SH-SY5Y (cell line): ENCODE results near the gene DNM3.

Experiments
- GATA2 ChIP-seq: IDR thresholded peaks from 2 replicates; pipeline ENCODE4 v1.6.1; 2011; ENCODE audit warnings: mild to moderate bottlenecking, low read depth, low read length
- GATA3 ChIP-seq: IDR thresholded peaks from 2 replicates; pipeline ENCODE4 v1.6.1; 2011; ENCODE audit warnings: low read depth, mild to moderate bottlenecking, low read length, moderate library complexity

Gene DNM3

DNA sequence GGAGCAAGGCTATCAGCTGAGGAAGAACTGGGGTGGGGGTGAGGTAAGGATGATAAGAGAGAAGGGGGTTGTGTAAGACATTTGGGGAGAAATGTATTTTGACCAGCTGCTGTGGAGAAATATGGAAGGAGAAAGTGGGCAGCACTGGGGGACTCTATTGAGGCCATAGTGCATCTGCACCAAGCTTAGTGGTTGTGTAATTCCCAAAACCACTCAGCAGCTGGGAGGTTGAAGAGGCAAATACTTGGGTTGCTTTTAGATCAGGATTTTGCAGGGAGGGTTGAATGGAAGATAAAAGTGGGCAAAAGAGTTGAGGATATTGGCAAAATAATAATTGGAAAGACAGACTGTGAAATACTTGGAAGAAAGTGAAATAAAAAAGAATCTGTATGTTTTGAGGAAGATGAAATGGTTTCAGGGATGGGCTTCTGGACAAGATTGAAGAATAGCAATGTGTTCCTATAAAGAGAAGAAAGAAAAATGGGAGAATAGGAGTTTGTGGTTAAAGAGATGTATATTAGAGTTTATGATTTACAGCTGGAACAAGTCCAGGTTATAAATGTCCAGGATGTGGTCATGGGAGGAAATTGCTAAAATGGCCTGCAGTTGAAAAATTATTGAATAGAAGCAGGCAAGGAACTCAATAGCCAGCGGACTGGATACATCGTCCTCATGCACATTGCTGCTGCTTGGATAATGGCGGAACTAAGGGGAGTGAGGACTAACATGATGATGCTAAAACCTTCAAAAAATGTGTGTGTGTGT lies 162.7 kb downstream of the DNM3 start:
- TF ChIP-seq GATA2 (no peak), GATA3 (no peak)

DNA sequence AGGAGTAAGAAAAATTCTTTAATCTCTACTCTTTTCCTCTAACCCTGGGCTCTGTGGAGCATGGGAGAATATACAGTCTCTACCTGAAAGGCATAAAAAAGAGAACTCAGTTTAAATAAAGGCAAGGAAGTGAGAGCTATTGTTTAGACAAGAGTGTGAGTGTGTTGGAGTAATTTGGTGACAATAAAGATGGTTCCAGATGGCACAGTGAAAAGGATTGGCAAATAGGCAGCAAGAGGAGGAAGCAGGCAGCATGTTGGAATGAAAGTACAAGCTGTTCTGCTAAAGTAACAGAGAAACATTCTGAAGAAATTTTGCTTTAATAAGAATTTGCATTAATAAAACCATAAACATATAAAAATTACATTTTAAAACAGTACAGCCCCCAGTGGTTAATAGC lies 163.4 kb downstream of the DNM3 start:
- TF ChIP-seq GATA2 (no peak), GATA3 (no peak)

DNA sequence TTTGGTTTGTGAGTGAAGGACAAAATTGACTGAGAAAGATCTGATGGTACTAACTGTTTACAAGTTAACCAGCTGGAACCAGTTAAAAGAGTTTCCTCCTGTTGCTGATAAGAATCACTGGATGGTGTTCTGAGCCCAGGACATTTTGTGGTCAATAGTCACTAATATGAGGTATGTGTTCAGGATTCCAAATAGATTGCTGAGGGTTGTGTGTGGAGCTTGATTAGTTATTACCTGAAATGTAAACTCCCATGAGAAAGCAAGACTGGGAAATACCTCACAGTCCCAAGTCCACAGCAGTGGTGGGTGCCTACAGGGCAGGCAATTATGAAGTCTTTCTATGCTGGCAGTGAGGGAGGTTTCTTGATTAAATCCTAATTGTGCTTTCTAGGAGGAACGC lies 164.6 kb downstream of the DNM3 start:
- TF ChIP-seq GATA2 = no peak; the same call in 1 of the 2 replicates
- 0 out of 2 replicates have a peak, but pooled peaks have one; percentile 20 for TF ChIP-seq GATA3

DNA sequence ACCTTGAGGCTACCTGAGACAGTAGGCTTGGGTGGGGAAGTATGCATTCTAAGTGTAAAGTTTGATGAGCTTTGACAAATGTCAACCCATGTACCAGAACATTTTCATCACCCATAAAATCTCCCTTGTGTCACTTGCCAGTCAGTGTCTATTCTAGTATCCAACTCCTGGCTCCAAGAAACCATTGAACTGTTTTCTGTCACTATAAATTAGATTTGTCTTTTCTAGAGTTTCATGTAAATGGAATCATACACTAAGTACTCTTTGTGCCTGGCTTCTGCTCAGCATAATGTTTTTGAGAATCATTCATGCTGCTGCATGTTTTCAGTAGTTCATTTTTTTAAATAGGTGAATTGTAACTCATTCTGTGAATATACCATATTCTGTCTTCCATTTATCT lies 165.4 kb downstream of the DNM3 start:
- no peak for TF ChIP-seq GATA2
- TF ChIP-seq GATA3 = no peak

DNA sequence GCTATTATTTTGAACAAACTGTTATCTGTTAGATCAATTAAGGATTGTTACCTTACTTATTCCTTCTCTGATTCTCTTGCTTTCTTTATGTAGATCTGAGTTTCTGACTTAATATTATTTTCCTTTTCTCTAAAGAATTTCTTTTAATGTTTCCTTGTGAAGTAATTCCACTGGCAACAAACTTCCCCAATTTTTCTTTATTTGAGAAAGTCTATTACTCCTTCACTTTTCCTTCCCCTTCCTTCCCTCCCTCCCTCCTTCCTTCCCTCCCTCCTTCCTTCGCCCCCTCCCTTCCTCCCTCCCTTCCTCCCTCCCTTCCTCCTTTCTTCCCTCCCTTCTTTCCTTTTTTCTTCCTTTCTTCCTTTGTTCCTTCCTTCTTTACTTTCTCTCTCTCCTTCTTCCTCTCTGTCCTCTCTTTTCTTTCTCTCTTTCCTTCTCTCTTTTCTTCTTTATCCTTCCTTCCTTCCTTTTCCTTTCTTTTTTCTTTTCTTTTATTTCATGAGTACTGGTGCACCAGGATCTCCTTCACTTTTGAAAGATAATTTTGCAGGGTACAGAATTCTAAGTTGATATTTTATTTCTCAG lies 177.5 kb downstream of the DNM3 start:
- no peak for TF ChIP-seq GATA3
- no peak for TF ChIP-seq GATA2

DNA sequence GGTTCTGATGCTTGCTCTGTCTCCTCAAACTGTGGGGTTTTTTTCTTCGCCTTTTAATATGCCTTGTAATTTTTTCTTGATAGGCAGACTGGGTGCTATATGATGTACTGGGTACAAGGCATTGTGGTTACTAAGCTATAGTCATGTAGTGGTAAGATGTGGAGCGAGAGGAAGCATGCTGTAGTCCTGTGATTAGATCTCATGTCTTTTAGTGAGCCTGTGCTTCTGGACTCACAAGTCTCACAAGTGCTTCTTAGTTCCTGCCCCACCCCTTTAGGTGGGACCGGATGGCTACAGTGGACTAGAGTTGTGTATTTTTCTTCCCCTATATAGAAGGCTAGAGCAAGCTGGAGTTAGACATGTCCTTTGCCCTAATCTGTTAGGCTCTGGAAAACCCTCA lies 178.7 kb downstream of the DNM3 start:
- TF ChIP-seq GATA3 (no peak), GATA2 (no peak)

DNA sequence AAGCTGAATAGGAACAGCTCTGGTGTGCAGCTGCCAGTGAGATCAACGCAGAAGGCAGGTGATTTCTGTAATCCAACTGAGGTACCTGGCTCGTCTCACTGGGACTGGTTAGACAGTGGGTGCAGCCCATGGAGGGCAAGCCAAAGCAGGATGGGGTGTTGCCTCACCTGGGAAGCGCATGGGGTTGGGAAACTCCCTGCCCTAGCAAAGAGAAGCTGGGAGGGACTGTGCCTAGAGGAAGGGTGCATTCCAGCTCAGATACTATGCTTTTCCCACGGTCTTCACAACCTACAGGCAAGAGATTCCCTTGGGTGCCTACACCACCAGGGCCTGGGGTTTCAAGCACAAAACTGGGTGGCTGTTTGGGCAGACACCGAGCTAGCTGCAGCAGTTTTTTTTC lies 183.2 kb downstream of the DNM3 start:
- no peak for TF ChIP-seq GATA2
- no peak for TF ChIP-seq GATA3

DNA sequence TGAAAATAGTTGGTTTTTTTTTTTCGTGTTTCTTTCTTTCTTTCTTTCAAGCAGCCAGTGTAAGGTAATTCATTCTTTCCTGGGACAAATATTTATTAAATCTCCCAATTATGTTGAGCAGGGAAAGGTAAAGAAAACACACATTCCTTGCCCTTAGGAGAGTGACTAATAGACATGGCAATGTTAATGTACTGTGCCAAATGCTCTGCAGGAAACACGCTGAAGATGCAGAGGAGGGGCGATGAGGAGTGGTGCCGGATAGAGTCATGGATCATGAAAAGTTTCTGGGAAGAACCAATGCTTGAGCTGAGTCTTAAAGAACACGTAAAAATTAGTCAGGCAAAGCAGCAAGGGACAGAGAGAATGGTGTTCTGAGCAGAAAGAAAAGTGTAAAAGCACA lies 199.2 kb downstream of the DNM3 start:
- TF ChIP-seq GATA3 = no peak
- TF ChIP-seq GATA2 = no peak

DNA sequence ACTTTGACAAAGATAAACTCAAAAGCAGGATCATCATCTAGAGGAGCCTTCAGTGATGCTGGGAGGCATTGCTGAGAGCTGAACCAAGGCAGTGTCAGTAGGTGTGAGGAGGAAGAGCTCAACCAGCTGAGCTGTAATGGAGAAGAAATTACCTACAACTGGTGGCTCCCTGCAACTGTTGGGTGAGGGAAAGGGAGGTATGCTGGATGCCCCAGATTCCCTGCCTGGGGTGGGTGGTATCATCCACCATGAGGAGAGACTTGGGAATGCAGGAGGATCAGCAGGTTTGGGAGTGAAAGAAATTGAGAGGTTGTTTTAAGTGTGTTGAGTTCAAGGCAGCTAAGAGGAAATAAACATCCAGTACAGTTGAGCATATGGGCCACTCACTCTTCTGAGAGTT lies 199.8 kb downstream of the DNM3 start:
- TF ChIP-seq GATA2 (no peak), GATA3 (no peak)

DNA sequence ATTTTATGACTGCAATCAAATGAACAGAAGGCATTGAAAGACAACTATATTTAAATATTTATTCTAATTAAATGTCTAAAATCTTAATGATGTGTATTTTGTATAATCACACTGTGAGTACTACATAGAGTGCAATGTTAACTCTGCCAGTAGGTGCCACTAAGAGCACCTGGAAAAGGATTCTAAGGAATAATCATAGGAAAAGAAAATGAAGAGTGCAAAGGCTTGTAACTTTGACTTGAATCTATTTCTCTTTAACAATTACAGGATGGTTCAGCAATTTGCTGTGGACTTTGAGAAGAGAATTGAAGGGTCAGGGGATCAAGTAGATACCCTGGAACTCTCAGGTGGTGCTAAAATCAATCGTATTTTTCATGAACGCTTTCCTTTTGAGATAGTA lies 200.4 kb downstream of the DNM3 start:
- no peak for TF ChIP-seq GATA3
- no peak for TF ChIP-seq GATA2

DNA sequence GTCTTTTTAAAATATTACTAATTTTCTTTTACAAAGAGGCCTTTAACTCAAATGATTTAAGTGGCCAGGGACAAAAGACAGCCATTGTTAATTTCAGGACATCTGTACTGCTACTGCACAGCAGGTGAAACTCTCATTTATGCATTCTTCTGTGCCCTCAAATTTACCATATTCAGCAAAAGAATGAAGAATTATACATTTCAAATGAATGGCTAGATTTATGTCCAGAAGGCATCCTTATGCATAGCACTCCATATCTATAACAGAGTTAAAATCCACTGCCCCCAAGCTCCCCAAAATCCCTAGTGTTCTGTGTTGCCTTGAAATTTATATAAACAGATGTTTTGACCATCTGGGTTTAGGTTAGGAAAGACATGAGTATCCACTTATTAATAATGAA lies 202.6 kb downstream of the DNM3 start:
- no peak for TF ChIP-seq GATA3
- TF ChIP-seq GATA2 = no peak

DNA sequence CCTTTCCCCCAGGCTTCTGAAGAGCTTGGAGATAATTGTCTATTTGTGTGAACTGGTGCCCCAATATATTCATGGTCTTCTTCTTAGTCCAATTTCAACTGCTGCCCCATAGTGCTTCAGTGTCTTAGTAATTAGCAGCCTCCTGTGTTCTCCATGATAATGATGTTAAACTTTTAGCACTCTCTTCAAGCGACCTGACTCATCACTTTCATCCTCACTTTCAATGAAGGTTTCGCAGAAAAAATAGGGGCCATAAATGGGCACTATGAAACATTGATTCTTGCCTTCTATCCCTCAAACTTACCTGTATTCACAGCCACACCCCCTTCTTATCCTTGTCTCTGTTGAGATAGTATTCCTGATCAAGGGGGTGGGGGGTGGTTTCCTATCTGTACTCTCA lies 210.6 kb downstream of the DNM3 start:
- TF ChIP-seq GATA2 = no peak
- no peak for TF ChIP-seq GATA3

DNA sequence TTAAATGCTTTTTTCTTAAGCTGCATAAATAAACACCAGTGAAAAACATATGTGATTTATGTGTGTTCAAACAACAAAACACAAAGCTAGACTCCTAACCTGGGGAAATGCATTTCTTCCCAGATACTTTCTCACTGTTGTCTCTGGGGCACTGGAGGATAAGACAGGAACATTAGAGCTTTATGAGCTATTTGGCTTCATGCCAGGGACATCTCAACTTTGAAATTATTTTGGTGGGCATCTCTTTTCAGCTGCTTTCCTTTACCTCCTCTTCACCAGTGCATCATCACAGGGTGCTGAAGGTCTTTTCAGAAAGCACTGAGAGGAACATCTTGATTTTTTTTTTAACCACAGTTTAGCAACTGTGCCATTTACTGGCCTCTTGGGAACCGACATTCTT lies 212.9 kb downstream of the DNM3 start:
- TF ChIP-seq GATA2 (no peak), GATA3 (no peak)

DNA sequence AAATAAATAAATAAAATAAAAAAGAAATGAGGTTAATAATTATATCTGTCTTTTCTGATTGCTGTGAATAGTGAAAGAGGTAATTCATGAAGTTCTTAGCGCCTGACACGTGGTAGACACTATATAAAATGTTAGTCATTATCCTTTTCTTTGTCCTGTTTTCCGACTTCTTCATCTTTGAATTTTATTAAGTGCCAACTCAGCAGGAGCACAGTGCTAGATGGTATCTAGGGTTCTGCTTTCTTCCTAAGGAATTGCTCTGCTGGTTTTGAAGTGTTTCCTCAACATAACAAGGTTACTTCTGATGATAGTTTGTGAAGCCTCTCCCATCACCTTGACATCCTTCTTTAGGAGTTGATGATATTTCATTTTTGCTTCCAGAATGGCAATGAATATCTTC lies 227.0 kb downstream of the DNM3 start:
- TF ChIP-seq GATA2 (no peak), GATA3 (no peak)

DNA sequence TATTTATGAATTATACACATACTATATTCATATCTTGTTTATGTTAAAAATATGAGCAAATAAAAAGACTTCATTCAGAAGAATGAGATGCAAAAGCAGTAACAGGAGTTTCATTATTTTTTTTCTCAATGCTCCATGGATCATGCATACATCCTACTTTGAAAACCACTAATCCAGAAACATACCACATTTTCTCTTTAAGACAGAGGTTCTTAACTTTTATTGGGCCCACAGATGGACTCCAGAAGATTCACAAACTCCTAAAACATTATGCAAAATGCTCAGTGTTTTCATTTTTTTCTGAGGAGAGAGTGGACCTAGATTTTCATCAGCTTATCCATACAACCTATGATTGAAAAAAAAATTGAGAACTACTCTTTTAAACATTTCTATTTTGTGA lies 227.8 kb downstream of the DNM3 start:
- TF ChIP-seq GATA2 (no peak), GATA3 (no peak)
